K562 (cell line): ENCODE data around the gene ERC2. TPM values are rescaled to one million over a fixed set of nuclear protein-coding genes. Genes with fewer than 3 reads are reported as not detected.

Experiments used
- ATAC-seq: fragments of 200-7000 bp; cut with Tn5 transposase; 3 replicates; pipeline ENCODE4 v1.9.1; 2020; ENCODE audit warnings: moderate library complexity
- BruUV-seq: library from RNA; stranded (reverse); fragments of 400-500 nt; replicated peaks from 2 replicates; lab custom pipeline; 2021; lab: Mats Ljungman, UMichigan
- CTCF ChIA-PET: fragments of 300-600 bp; formaldehyde crosslinking; extraction: SDS; loops from one replicate; lab custom pipeline; 2021; ENCODE audit warnings: low intra/inter-chr PET ratio; lab: Yijun Ruan, JAX
- POLR2A ChIA-PET: fragments of 300-600, 350-650 bp; sonication (Branson Sonifier 250); formaldehyde crosslinking; extraction: SDS; loops from one replicate; lab custom pipeline; 2021; ENCODE audit warnings: antibody characterized with exemption, inconsistent platforms; lab: Yijun Ruan, JAX
- DNase-seq, 4 experiments: peaks; one replicate each; pipeline versions ENCODE4 v3.0.0 to v3.0.0-alpha.2; 2011 to 2018; ENCODE audit warnings: low spot score in 3 of 4, mixed read lengths in 3 of 4; ENCODE audit errors: extremely low read depth in 1 of 4
- FAIRE-seq: peaks from 2 replicates; lab custom pipeline; 2011; peaks lifted over from hg19 to GRCh38; lab: Jason Lieb, UNC
- H2AFZ ChIP-seq: 2 replicates; pipeline ENCODE4 v1.6.0; 2011; ENCODE audit warnings: low read depth, low read length, control low read depth, inconsistent platforms
- H3K27ac ChIP-seq: fragments of 200-600 bp; 3 replicates; pipeline ENCODE4 v1.8.0; 2011; ENCODE audit warnings: low read depth, mild to moderate bottlenecking, control low read depth, inconsistent platforms, low read length, moderate library complexity, mixed read lengths; ENCODE audit errors: extremely low read depth
- H3K27me3 ChIP-seq, 2 experiments: fragments of 300-600 bp in 1 of 2; 2 replicates in 1 of 2; 3 replicates in 1 of 2; pipeline versions ENCODE4 v1.6.0 to v1.8.0; 2011; ENCODE audit warnings: inconsistent platforms in 2 of 2, low read length in 2 of 2, mild to moderate bottlenecking in 1 of 2, mixed read lengths in 1 of 2, moderate library complexity in 1 of 2; ENCODE audit not compliant: control insufficient read depth in 2 of 2, insufficient read depth in 2 of 2
- H3K36me3 ChIP-seq: fragments of 300-600 bp; 3 replicates; pipeline ENCODE4 v1.8.0; 2011; ENCODE audit warnings: mild to moderate bottlenecking, low read length, inconsistent platforms; ENCODE audit not compliant: control insufficient read depth, insufficient read depth
- H3K4me1 ChIP-seq, 2 experiments: fragments of 200-600 bp in 1 of 2; replicated peaks in 1 of 2; 2 replicates in 1 of 2; 3 replicates in 1 of 2; pipeline versions ENCODE4 v1.5.1 to v1.8.0; 2011; ENCODE audit warnings: inconsistent platforms in 2 of 2, low read length in 2 of 2, mild to moderate bottlenecking in 1 of 2, mixed read lengths in 1 of 2, moderate library complexity in 1 of 2; ENCODE audit not compliant: control insufficient read depth in 2 of 2, insufficient read depth in 2 of 2
- H3K4me2 ChIP-seq: 2 replicates; pipeline ENCODE4 v1.6.1; 2011; ENCODE audit warnings: low read length, control low read depth, inconsistent platforms, mixed read lengths; ENCODE audit not compliant: insufficient read depth
- H3K4me3 ChIP-seq: fragments of 200-600 bp; sonication (generic), shearing (Covaris generic); 2 replicates; pipeline ENCODE4 v1.5.1; 2016; ENCODE audit warnings: control low read depth, inconsistent platforms
- H3K79me2 ChIP-seq: fragments of 200-600 bp; 3 replicates; pipeline ENCODE4 v1.8.0; 2011; ENCODE audit warnings: low read length, inconsistent platforms; ENCODE audit not compliant: control insufficient read depth, insufficient read depth
- H3K9ac ChIP-seq, 2 experiments: 2 replicates each; pipeline versions ENCODE4 v1.6.0 to v1.6.1; 2011; ENCODE audit warnings: low read depth in 2 of 2, low read length in 2 of 2, control low read depth in 1 of 2, inconsistent platforms in 1 of 2, mild to moderate bottlenecking in 1 of 2, mixed read lengths in 1 of 2; ENCODE audit not compliant: insufficient read depth in 1 of 2
- H3K9me1 ChIP-seq: one replicate; pipeline ENCODE4 v1.6.0; 2011; ENCODE audit warnings: inconsistent platforms, mild to moderate bottlenecking, low read length, moderate library complexity; ENCODE audit not compliant: control insufficient read depth, insufficient read depth
- H3K9me3 ChIP-seq: replicated peaks from 2 replicates; pipeline ENCODE4 v1.5.1; 2011; ENCODE audit warnings: low read depth, low read length, inconsistent platforms; ENCODE audit not compliant: control insufficient read depth, insufficient read depth
- H4K20me1 ChIP-seq: replicated peaks from 2 replicates; pipeline ENCODE4 v1.6.1; 2011; ENCODE audit warnings: low read length, inconsistent platforms, mixed read lengths; ENCODE audit not compliant: control insufficient read depth, insufficient read depth
- BHLHE40 ChIP-seq: IDR thresholded peaks from 2 replicates; pipeline ENCODE4 v1.6.1; 2011; ENCODE audit warnings: low read length, improper control_type of control experiment
- CHD1 ChIP-seq: fragments of 200-600 bp; sonication (generic); IDR thresholded peaks from one replicate; pipeline ENCODE4 v1.6.1; 2012; ENCODE audit warnings: mild to moderate bottlenecking, moderate library complexity, low read length, inconsistent platforms
- CUX1 ChIP-seq: fragments of 200-800 bp; sonication (Bioruptor generic); IDR thresholded peaks from 2 replicates; pipeline ENCODE4 v1.6.1; 2016; ENCODE audit warnings: missing genetic modification characterization, missing compliant biosample characterization
- ESRRA ChIP-seq: fragments of 450-650 bp; IDR thresholded peaks from 2 replicates; pipeline ENCODE4 v1.6.1; 2014; ENCODE audit warnings: low read depth, mild to moderate bottlenecking, moderate library complexity, borderline replicate concordance
- L3MBTL2 ChIP-seq: fragments of 450-650 bp; IDR thresholded peaks from 2 replicates; pipeline ENCODE4 v1.6.1; 2016; ENCODE audit warnings: mild to moderate bottlenecking, moderate library complexity
- MLX ChIP-seq, 2 experiments: fragments of 450-650 bp in 1 of 2; sonication (generic) in 1 of 2; formaldehyde crosslinking; conservative IDR thresholded peaks; 2 replicates each; pipeline versions ENCODE4 v1.4.0 to v1.8.1; 2020 to 2022; ENCODE audit warnings: mild to moderate bottlenecking in 1 of 2, missing genetic modification reagents in 1 of 2
- NUFIP1 ChIP-seq: fragments of 450-650 bp; IDR thresholded peaks from 2 replicates; pipeline ENCODE4 v1.6.1; 2018; ENCODE audit not compliant: partially characterized antibody
- SMAD3 ChIP-seq: fragments of 450-650 bp; formaldehyde crosslinking; conservative IDR thresholded peaks from 2 replicates; pipeline ENCODE4 v1.4.0; 2020; ENCODE audit warnings: mild to moderate bottlenecking
- SMARCE1 ChIP-seq: fragments of 450-650 bp; IDR thresholded peaks from 2 replicates; pipeline ENCODE4 v1.7.1; 2016; ENCODE audit warnings: mild to moderate bottlenecking
- YBX1 ChIP-seq: fragments of 450-650 bp; IDR thresholded peaks from 2 replicates; pipeline ENCODE4 v1.7.1; 2016; ENCODE audit warnings: mild to moderate bottlenecking
- ZBTB17 ChIP-seq: fragments of 450-650 bp; formaldehyde crosslinking; IDR thresholded peaks from 2 replicates; pipeline ENCODE4 v1.4.0; 2020; ENCODE audit warnings: mild to moderate bottlenecking
- ZFPM2 ChIP-seq: fragments of 250-450 bp; sonication (Bioruptor Pico); IDR thresholded peaks from 2 replicates; pipeline ENCODE4 v1.5.1; 2022; ENCODE audit warnings: mild to moderate bottlenecking
- ZNF12 ChIP-seq: sonication (generic); formaldehyde crosslinking; IDR thresholded peaks from 2 replicates; pipeline ENCODE4 v1.4.0; 2020; ENCODE audit warnings: mild to moderate bottlenecking, missing genetic modification reagents
- ZNF609 ChIP-seq: sonication (generic); formaldehyde crosslinking; IDR thresholded peaks from 2 replicates; pipeline ENCODE4 v1.8.1; 2023; ENCODE audit warnings: missing genetic modification reagents, mild to moderate bottlenecking, borderline replicate concordance
- WGBS: fragments of 100-300 bp; shearing (Covaris generic); methylation state at CpG from one replicate; pipeline ENCODE4 v1.1.6; 2016; ENCODE audit warnings: low coverage, mixed read lengths; ENCODE audit not compliant: insufficient coverage; ENCODE audit errors: missing lambda C conversion rate; 5-methylcytosine and 5-hydroxymethylcytosine counted together
- in situ Hi-C: fragments of 300-500 bp; cut with MboI; formaldehyde crosslinking; loops from 4 replicates; pipeline ENCODE4 v1.15.0; 2018; ENCODE audit warnings: inconsistent platforms, mixed read lengths
- intact Hi-C: fragments of 100-400 bp; cut with micrococcal nuclease; formaldehyde crosslinking; loops from 2 replicates; pipeline ENCODE4 v1.14.2; 2022
- polyA plus RNA-seq, 8 experiments: library from polyadenylated mRNA; depleted of rRNA in 4 of 8; stranded (reverse) in 5 of 8; unstranded in 3 of 8; fragments of >200 nt; fragmentation: Nextera tagmentation in 2 of 8; fragmentation: Illumina TruSeq in 1 of 8; extraction: Ambion mirVana in 2 of 8; extraction: Trizol in 1 of 8; gene quantifications; 2 replicates each; pipeline versions ENCODE4 v1.2.1 to v1.2.3, GENCODE V29; 2011 to 2014; ENCODE audit warnings: inconsistent platforms in 1 of 8, missing spikeins in 1 of 8
- total RNA-seq, 7 experiments: library from RNA; depleted of rRNA in 6 of 7; stranded (reverse); fragments of >200 nt in 6 of 7; fragmentation: Illumina TruSeq in 2 of 7; extraction: Trizol in 2 of 7; gene quantifications; 2 replicates each; pipeline versions ENCODE4 v1.2.1 to v1.2.3, GENCODE V29; 2011 to 2021; ENCODE audit warnings: low replicate concordance in 1 of 7

Gene ERC2
- total and polyA plus RNA-seq, 9 of the 15 experiments (the other 6 are each of a cell fraction or from before 2014, with no cell fraction given) = 0.04 to 0.18 (median 0.07) TPM; not detected in 2

- ATAC-seq (no peak), FAIRE-seq (no peak), DNase-seq (no peak)
- no peak overlapping the region for H3K4me3 ChIP-seq
- H3K79me2 ChIP-seq = no peaks in the 10 kb centered on the region
- H3K27me3 ChIP-seq = peaks cover 0 to 5% of the 10 kb centered on the region in 2 experiments; a peak in 1 of 5 replicates
- CTCF ChIA-PET = no interaction called here
- intact Hi-C loops = no loop called here
- H3K9ac ChIP-seq = no peak overlapping the region
- POLR2A ChIA-PET = no interaction called here
- H3K9me3 ChIP-seq = no peaks in the 10 kb centered on the region
- no peaks in the 10 kb centered on the region for H3K36me3 ChIP-seq
- in situ Hi-C loops = no loop called here
- H3K27ac ChIP-seq = no peak overlapping the region
- H3K4me1 ChIP-seq = no peaks in the 10 kb centered on the region
- no TSS peak for BruUV-seq
- no peak overlapping the region for H2AFZ ChIP-seq
- H4K20me1 ChIP-seq = no peaks in the 10 kb centered on the region
- H3K9me1 ChIP-seq = no peaks in the 10 kb centered on the region
- H3K4me2 ChIP-seq = no peak overlapping the region
- 0% methylated on average over 1 of the region's 5 CpGs for WGBS
- no peak for TF ChIP-seq ZBTB17 (CRISPR knock-in tag)
- TF ChIP-seq CUX1 = no peak
- TF ChIP-seq SMARCE1 = no peak
- no peak for TF ChIP-seq CHD1
- no peak for TF ChIP-seq ESRRA
- no peak for TF ChIP-seq YBX1
- no peak for TF ChIP-seq ZNF12
- no peak for TF ChIP-seq MLX (CRISPR knock-in tag; conservative IDR thresholded peaks at IDR 0.05)
- TF ChIP-seq NUFIP1 = no peak
- no peak for TF ChIP-seq L3MBTL2
- no peak for TF ChIP-seq ZFPM2 (CRISPR knock-in tag)
- TF ChIP-seq BHLHE40 = no peak
- no peak for TF ChIP-seq SMAD3
- TF ChIP-seq ZNF609 = no peak
These were observed 171.9 kb downstream of the ERC2 start for GRCh38 chr3:56296361-56296760.
